ENCODE data around the gene GLMN.

Gene GLMN

GRCh38 chr1:92298573-92299476 lies at the start of gene GLMN, which contains the start of gene RPAP2 (continued):
- TF ChIP-seq, protein P1, sequence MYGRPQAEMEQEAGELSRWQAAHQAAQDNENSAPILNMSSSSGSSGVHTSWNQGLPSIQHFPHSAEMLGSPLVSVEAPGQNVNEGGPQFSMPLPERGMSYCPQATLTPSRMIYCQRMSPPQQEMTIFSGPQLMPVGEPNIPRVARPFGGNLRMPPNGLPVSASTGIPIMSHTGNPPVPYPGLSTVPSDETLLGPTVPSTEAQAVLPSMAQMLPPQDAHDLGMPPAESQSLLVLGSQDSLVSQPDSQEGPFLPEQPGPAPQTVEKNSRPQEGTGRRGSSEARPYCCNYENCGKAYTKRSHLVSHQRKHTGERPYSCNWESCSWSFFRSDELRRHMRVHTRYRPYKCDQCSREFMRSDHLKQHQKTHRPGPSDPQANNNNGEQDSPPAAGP (tag by site-specific recombination; IDR thresholded peaks at IDR 0.05): peak; percentile 78; the same call in 1 of the 2 replicates
- TF ChIP-seq ZNF510 (tag by site-specific recombination; IDR thresholded peaks at IDR 0.05; ENCODE audit: insufficient replicate concordance) (no peak), YY2 (tag by site-specific recombination; IDR thresholded peaks at IDR 0.05) (peak; percentile 62; the same call in 1 of the 2 replicates), ZNF366 (tag by site-specific recombination; conservative IDR thresholded peaks at IDR 0.05) (no peak), SCRT2 (tag by site-specific recombination; IDR thresholded peaks at IDR 0.05) (no peak), YY1 (tag by site-specific recombination; IDR thresholded peaks at IDR 0.05) (peak; percentile 60), ZBTB11 (tag by site-specific recombination; conservative IDR thresholded peaks at IDR 0.05; ENCODE audit: low read depth) (peak; percentile 54), ZNF426 (tag by site-specific recombination; IDR thresholded peaks at IDR 0.05) (no peak)
- TF ChIP-seq, protein P2, sequence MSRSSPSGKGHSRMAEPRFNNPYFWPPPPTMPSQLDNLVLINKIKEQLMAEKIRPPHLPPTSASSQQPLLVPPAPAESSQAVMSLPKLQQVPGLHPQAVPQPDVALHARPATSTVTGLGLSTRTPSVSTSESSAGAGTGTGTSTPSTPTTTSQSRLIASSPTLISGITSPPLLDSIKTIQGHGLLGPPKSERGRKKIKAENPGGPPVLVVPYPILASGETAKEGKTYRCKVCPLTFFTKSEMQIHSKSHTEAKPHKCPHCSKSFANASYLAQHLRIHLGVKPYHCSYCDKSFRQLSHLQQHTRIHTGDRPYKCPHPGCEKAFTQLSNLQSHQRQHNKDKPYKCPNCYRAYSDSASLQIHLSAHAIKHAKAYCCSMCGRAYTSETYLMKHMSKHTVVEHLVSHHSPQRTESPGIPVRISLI (tag by site-specific recombination; IDR thresholded peaks at IDR 0.05): no peak

DNA sequence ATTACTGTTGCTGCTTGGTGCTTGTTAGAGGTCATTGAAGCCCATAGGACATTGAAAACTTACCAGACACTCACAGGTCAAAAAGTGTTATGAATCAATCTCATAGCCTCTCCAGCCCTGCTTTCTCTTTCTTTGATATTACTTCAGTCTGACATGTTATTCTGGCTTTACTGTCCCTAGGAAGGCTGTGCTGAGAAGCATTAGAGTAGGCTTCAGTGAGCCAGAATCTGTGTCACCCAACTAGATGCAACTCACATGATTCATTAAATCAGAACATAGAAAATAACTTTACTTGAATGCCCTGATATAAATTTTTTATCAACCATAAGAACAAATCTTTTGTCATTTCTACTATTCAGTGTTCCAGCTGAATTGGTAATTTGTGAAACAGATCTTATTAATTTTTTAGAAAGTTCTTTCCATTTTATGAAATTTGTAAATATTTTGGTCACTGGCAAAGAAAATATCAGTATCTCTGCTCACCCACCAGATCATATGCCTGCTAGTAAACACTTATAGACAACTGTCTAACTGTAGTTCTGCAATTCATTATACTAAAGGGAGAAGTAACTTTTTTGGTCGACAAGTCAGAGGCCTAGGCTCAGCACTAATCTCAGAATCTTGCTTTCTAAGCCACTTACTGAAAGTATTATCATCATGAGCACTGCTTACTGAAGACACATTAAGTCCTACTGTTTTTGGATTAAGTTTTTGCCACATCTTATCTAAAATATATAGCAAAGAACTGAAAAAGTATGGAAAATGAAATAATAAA lies 48.3 kb upstream of the GLMN start:
- no peak for TF ChIP-seq ZBTB17 (tag by site-specific recombination; IDR thresholded peaks at IDR 0.05)
- TF ChIP-seq ZSCAN18 (tag by site-specific recombination; IDR thresholded peaks at IDR 0.05): no peak
- no peak for TF ChIP-seq ZNF510 (tag by site-specific recombination; IDR thresholded peaks at IDR 0.05; ENCODE audit: insufficient replicate concordance)
- TF ChIP-seq GLI2 (tag by site-specific recombination; IDR thresholded peaks at IDR 0.05; ENCODE audit: borderline replicate concordance, low read depth): no peak
- TF ChIP-seq KLF16 (tag by site-specific recombination; IDR thresholded peaks at IDR 0.05): no peak
- TF ChIP-seq ZNF629 (tag by site-specific recombination; IDR thresholded peaks at IDR 0.05): no peak
- Histone ChIP-seq H3K4me3 (ENCODE audit: low read depth, low read length) (no peak overlapping the region), H3K4me1 (ENCODE audit: control insufficient read depth, insufficient read depth, low read length) (no peaks in the 10 kb centered on the region), H3K36me3 (ENCODE audit: control insufficient read depth in 2 of 2, insufficient read depth in 1 of 2, low read length in 2 of 2) (peaks cover 12 to 55% of the 10 kb centered on the region in 2 experiments; a peak in 2 of 3 replicates), H3K27ac (ENCODE audit: extremely low read depth, low read depth, low read length) (no peak overlapping the region), H3K9me3 (ENCODE audit: control insufficient read depth, insufficient read depth, low read depth, low read length) (no peaks in the 10 kb centered on the region)
- POLR2A ChIA-PET: no interaction called here
- CTCF ChIA-PET: no interaction called here

Measured in HEK293 (cell line).